Lower leg skin (tissue), 4 donors: Measurements from ENCODE around the gene KLHDC9. TPM values are rescaled to one million over a fixed set of nuclear protein-coding genes. Genes with fewer than 3 reads are reported as not detected.
A peak's percentile ranks its signal among the peaks of the same experiment; 100 is the strongest.

Experiments used
- DNase-seq, 2 donors: peaks; one replicate each; pipeline ENCODE4 v3.0.0-alpha.2; 2019; ENCODE audit warnings: low spot score in 2 of 2
- H3K4me3 ChIP-seq: fragments of 200-600 bp; sonication (generic); 2 replicates; pipeline ENCODE4 v1.5.1; 2017; ENCODE audit warnings: mild to moderate bottlenecking, low read depth; ENCODE audit not compliant: poor library complexity, severe bottlenecking
- CTCF ChIP-seq, 3 donors: fragments of 450-650 bp; IDR thresholded peaks; one replicate each; pipeline ENCODE4 v1.5.1; 2016; ENCODE audit warnings: antibody characterized with exemption in 3 of 3, mild to moderate bottlenecking in 3 of 3, moderate library complexity in 2 of 3
- POLR2A ChIP-seq, 2 donors: fragments of 450-650 bp; IDR thresholded peaks; one replicate each; pipeline ENCODE4 v1.6.1; 2016 to 2017; ENCODE audit warnings: antibody characterized with exemption in 2 of 2, mild to moderate bottlenecking in 1 of 2, moderate library complexity in 1 of 2
- WGBS, 2 donors: methylation state at CpG; one replicate each; pipeline ENCODE4 v1.1.5; 2018; 5-methylcytosine and 5-hydroxymethylcytosine counted together
- intact Hi-C: fragments of 100-400 bp; cut with DNase I; formaldehyde crosslinking; loops from one replicate; pipeline ENCODE4 v1.15.0; 2023; ENCODE audit warnings: low total_unique reads
- total RNA-seq, 4 donors: library from RNA; depleted of rRNA; stranded (reverse); fragments of >200 nt; gene quantifications; one replicate each; pipeline ENCODE4 v1.1.0, GENCODE V29; 2016

KLHDC9 gene
- total RNA-seq, 4 donors from 2014 or later, result 0.42 to 4.2 (median 1.9) TPM

DNA sequence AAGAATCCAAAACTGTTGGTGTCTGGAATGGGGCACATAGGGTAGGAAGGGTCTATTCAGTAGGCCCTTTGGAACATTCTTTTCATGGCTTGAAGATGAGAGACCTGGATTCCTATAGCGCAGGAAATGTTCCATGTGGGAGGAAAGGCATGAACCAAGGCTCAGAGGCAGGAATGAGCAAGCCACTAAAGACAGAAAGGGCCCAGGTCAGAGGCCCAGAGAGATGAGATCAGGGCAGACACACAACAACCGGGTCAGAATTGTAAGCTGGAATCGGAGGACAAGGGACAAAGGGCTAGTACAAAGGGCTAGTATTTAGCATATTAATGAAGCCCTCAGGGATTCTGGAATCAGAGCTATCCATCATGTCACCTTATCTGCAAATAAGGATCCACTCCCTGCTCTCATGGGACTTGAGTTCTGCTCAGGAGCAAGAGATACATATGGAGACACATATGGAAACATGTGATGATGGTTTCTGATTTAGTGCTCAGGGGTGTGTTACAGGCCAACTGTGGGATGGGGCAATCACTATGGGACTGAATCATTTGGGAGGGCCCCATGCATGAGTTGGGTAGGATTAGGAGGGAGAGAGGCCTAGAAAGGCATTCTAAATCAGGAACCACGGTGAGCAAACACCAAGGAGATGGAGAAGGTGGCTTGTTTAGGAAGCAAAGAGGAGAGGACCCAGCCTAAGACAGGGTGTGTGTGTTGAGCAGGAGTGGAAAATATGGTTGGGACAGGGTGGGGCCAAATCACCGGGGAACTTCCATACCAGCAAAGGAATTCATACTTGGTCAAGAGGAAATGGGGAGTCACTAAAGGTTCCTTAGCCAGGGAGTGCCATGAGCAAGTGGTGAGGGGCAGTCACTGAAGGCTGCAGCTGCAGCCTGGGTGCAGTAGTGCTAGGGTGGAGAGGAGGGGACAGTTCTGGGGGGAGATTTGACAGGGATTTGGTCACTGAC is 17.4 kb upstream of the KLHDC9 start:
- H3K4me3 ChIP-seq, result no peak overlapping the region
- intact Hi-C loops, result no loop called here
- WGBS, 2 donors, result 69 to 74% methylated on average over 5 of the region's 5 CpGs
- no peak for TF ChIP-seq POLR2A (IDR thresholded peaks at IDR 0.05)
- no peak for TF ChIP-seq CTCF (IDR thresholded peaks at IDR 0.05)
- no peak for DNase-seq

- no peak overlapping the region for H3K4me3 ChIP-seq
- no peak for DNase-seq
- intact Hi-C loops, result no loop called here
- WGBS, 2 donors, result 69 to 91% methylated on average over 5 of the region's 5 CpGs
- TF ChIP-seq CTCF (IDR thresholded peaks at IDR 0.05) (no peak), POLR2A (IDR thresholded peaks at IDR 0.05) (no peak)
These were observed 16.6 kb upstream of the KLHDC9 start for GRCh38 chr1:161081519-161081918.

DNA sequence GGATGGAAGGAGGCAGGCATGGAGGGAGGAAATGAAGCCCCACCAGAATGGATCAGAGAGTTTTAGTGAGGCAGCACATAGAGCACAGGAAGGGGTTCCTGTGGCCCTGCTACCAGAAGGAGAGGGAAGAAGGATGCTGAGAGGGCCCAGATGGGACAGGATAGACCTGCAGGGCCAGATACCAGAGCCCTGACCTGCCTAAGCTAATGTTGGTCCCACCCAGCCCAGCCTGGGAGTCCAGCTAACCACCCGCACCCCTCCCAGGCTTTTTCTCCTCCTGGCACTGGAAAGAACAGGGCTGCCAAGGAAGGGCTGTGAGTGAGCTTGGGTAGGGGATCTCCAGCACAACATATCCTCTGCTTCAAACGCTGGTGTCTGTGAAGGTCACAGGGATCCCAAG is 15.7 kb upstream of the KLHDC9 start:
- no peak for DNase-seq
- intact Hi-C loops, result no loop called here
- WGBS, 2 donors, result 55 to 66% methylated on average over 2 of the region's 2 CpGs
- H3K4me3 ChIP-seq, result no peak overlapping the region
- TF ChIP-seq CTCF (IDR thresholded peaks at IDR 0.05), result no peak
- no peak for TF ChIP-seq POLR2A (IDR thresholded peaks at IDR 0.05)

GRCh38 chr1:161082996-161083747 is 15.0 kb upstream of the KLHDC9 start:
- peak; percentile 86 to 96 for DNase-seq

More at GRCh38 chr1:161082996-161083747, 15.0 kb upstream of the KLHDC9 start:
- no peak for TF ChIP-seq CTCF (IDR thresholded peaks at IDR 0.05)
- no peak for TF ChIP-seq POLR2A (IDR thresholded peaks at IDR 0.05)
- intact Hi-C loops, result no loop called here
- 38 to 43% methylated on average over 8 of the region's 8 CpGs for WGBS, 2 donors
- no peak overlapping the region for H3K4me3 ChIP-seq
